H1 (cell line): ENCODE results near the gene APLN. TPM values are rescaled to one million over a fixed set of nuclear protein-coding genes. Genes with fewer than 3 reads are reported as not detected.

Experiments used
- CTCF ChIA-PET: fragments of 300-600 bp; sonication (Branson Sonifier 250); formaldehyde crosslinking; loops from one replicate; lab custom pipeline; 2021; ENCODE audit not compliant: partially characterized antibody; lab: Charles Lee
- POLR2A ChIA-PET: fragments of 300-600 bp; sonication (Branson Sonifier 250); formaldehyde crosslinking; loops from one replicate; lab custom pipeline; 2021; ENCODE audit warnings: inconsistent platforms; ENCODE audit not compliant: partially characterized antibody; lab: Charles Lee
- DNase-seq, 2 experiments: peaks; one replicate each; pipeline versions ENCODE4 v3.0.0 to v3.0.0-alpha.2; 2010 to 2022; ENCODE audit warnings: low spot score in 2 of 2, low read depth in 1 of 2, mixed read lengths in 1 of 2
- FAIRE-seq: peaks from 2 replicates; lab custom pipeline; 2011; peaks lifted over from hg19 to GRCh38; lab: Jason Lieb, UNC
- H2AFZ ChIP-seq: 2 replicates; pipeline ENCODE4 v1.8.1; 2012; ENCODE audit warnings: low read length, inconsistent platforms
- H2AK5ac ChIP-seq: 2 replicates; pipeline ENCODE4 v1.6.1; 2013; ENCODE audit warnings: low read depth, low read length
- H2BK120ac ChIP-seq: replicated peaks from 2 replicates; pipeline ENCODE3; 2013; ENCODE audit warnings: low read depth, low read length, inconsistent platforms
- H2BK12ac ChIP-seq: 2 replicates; pipeline ENCODE4 v1.6.1; 2013; ENCODE audit warnings: low read depth, low read length
- H2BK15ac ChIP-seq: 2 replicates; pipeline ENCODE4 v1.6.1; 2013; ENCODE audit warnings: low read length
- H2BK20ac ChIP-seq: 2 replicates; pipeline ENCODE4 v1.6.1; 2013; ENCODE audit warnings: low read length
- H2BK5ac ChIP-seq: 2 replicates; pipeline ENCODE4 v1.6.1; 2013; ENCODE audit warnings: low read depth, low read length
- H3K14ac ChIP-seq: 2 replicates; pipeline ENCODE4 v1.6.1; 2013; ENCODE audit warnings: inconsistent platforms; ENCODE audit not compliant: insufficient read length
- H3K18ac ChIP-seq: 2 replicates; pipeline ENCODE4 v1.6.1; 2013; ENCODE audit warnings: low read length; ENCODE audit errors: extremely low read depth
- H3K23ac ChIP-seq: 2 replicates; pipeline ENCODE4 v1.6.1; 2013; ENCODE audit warnings: inconsistent platforms; ENCODE audit not compliant: insufficient read length
- H3K23me2 ChIP-seq: 2 replicates; pipeline ENCODE4 v1.6.1; 2013; ENCODE audit warnings: low read depth, low read length
- H3K27ac ChIP-seq: 2 replicates; pipeline ENCODE4 v1.6.1; 2011; ENCODE audit warnings: low read depth, low read length, inconsistent platforms
- H3K27me3 ChIP-seq, 4 experiments: replicated peaks in 1 of 4; 1 replicate in 1 of 4; 2 replicates in 3 of 4; pipeline versions ENCODE4 v1.6.1 to v1.8.1; 2011 to 2013; ENCODE audit warnings: low read length in 3 of 4, mild to moderate bottlenecking in 3 of 4, inconsistent platforms in 2 of 4, mixed read lengths in 2 of 4, moderate library complexity in 1 of 4; ENCODE audit not compliant: control insufficient read depth in 3 of 4, insufficient read depth in 3 of 4; ENCODE audit errors: extremely low read depth in 1 of 4
- H3K36me3 ChIP-seq, 4 experiments: 2 replicates each; pipeline versions ENCODE4 v1.6.1 to v1.8.1; 2011 to 2013; ENCODE audit warnings: mild to moderate bottlenecking in 4 of 4, low read length in 3 of 4, moderate library complexity in 2 of 4, control low read depth in 1 of 4, inconsistent platforms in 1 of 4; ENCODE audit not compliant: insufficient read depth in 4 of 4, control insufficient read depth in 2 of 4
- H3K4ac ChIP-seq: replicated peaks from 2 replicates; pipeline ENCODE3; 2013; ENCODE audit warnings: low read length, low read depth, mixed read lengths, inconsistent platforms; ENCODE audit not compliant: insufficient read length
- H3K4me1 ChIP-seq, 4 experiments: replicated peaks in 1 of 4; 1 replicate in 1 of 4; 2 replicates in 3 of 4; pipeline versions ENCODE4 v1.6.1 to v1.8.1; 2011 to 2013; ENCODE audit warnings: low read length in 3 of 4, inconsistent platforms in 2 of 4, mixed read lengths in 1 of 4; ENCODE audit not compliant: insufficient read depth in 4 of 4, control insufficient read depth in 3 of 4
- H3K4me2 ChIP-seq, 2 experiments: 2 replicates each; pipeline versions ENCODE4 v1.6.1 to v1.8.1; 2011 to 2013; ENCODE audit warnings: low read depth in 2 of 2, low read length in 2 of 2, control low read depth in 1 of 2, inconsistent platforms in 1 of 2, mild to moderate bottlenecking in 1 of 2; ENCODE audit not compliant: insufficient read depth in 1 of 2
- H3K4me3 ChIP-seq, 4 experiments: fragments of 200-600, 300-600 bp in 1 of 4; sonication (generic), shearing (Covaris generic), sonication (Bioruptor Twin) in 1 of 4; 2 replicates each; pipeline versions ENCODE4 v1.5.1 to v1.8.1; 2011 to 2016; ENCODE audit warnings: low read length in 4 of 4, low read depth in 3 of 4, control low read depth in 2 of 4, inconsistent platforms in 2 of 4, mild to moderate bottlenecking in 2 of 4, mixed read lengths in 1 of 4, moderate library complexity in 1 of 4; ENCODE audit not compliant: insufficient read depth in 2 of 4; ENCODE audit errors: extremely low read depth in 1 of 4
- H3K56ac ChIP-seq: replicated peaks from 2 replicates; pipeline ENCODE3; 2013; ENCODE audit warnings: low read depth, mild to moderate bottlenecking, mixed read lengths, low read length, inconsistent platforms; ENCODE audit not compliant: insufficient read length
- H3K79me1 ChIP-seq: 2 replicates; pipeline ENCODE4 v1.6.1; 2013; ENCODE audit warnings: low read depth, low read length, control low read depth
- H3K79me2 ChIP-seq, 2 experiments: 2 replicates each; pipeline versions ENCODE4 v1.6.1 to v1.8.1; 2012 to 2013; ENCODE audit warnings: low read length in 2 of 2, mild to moderate bottlenecking in 2 of 2, inconsistent platforms in 1 of 2; ENCODE audit not compliant: insufficient read depth in 2 of 2, control insufficient read depth in 1 of 2
- H3K9ac ChIP-seq, 4 experiments: replicated peaks in 1 of 4; 1 replicate in 1 of 4; 2 replicates in 3 of 4; pipeline versions ENCODE4 v1.6.1 to v1.8.1; 2011 to 2013; ENCODE audit warnings: low read depth in 3 of 4, low read length in 3 of 4, control low read depth in 2 of 4, mild to moderate bottlenecking in 2 of 4, moderate library complexity in 2 of 4, inconsistent platforms in 1 of 4; ENCODE audit errors: extremely low read depth in 1 of 4
- H3K9me3 ChIP-seq, 2 experiments: 2 replicates each; pipeline versions ENCODE4 v1.6.1 to v1.8.1; 2012 to 2013; ENCODE audit warnings: mild to moderate bottlenecking in 2 of 2, moderate library complexity in 2 of 2, control low read depth in 1 of 2, inconsistent platforms in 1 of 2, low read depth in 1 of 2, low read length in 1 of 2, mixed read lengths in 1 of 2; ENCODE audit not compliant: insufficient read depth in 2 of 2
- H4K20me1 ChIP-seq, 2 experiments: replicated peaks in 1 of 2; 2 replicates each; pipeline versions ENCODE3 to v1.8.1; 2011 to 2013; ENCODE audit warnings: inconsistent platforms in 2 of 2, low read length in 2 of 2, mild to moderate bottlenecking in 1 of 2; ENCODE audit not compliant: insufficient read depth in 2 of 2, control insufficient read depth in 1 of 2
- H4K5ac ChIP-seq: 2 replicates; pipeline ENCODE4 v1.6.1; 2013; ENCODE audit warnings: low read length, low read depth, mixed read lengths, inconsistent platforms; ENCODE audit not compliant: insufficient read length
- H4K8ac ChIP-seq: 2 replicates; pipeline ENCODE4 v1.8.0; 2013; ENCODE audit warnings: mild to moderate bottlenecking, moderate library complexity, low read length, inconsistent platforms; ENCODE audit not compliant: insufficient read depth; ENCODE audit errors: extremely low read depth
- H4K91ac ChIP-seq: replicated peaks from 2 replicates; pipeline ENCODE3; 2013; ENCODE audit warnings: low read length, mixed read lengths, inconsistent platforms; ENCODE audit not compliant: insufficient read length
- BACH1 ChIP-seq: IDR thresholded peaks from 2 replicates; pipeline ENCODE4 v1.6.1; 2012; ENCODE audit warnings: low read length, improper control_type of control experiment
- CEBPB ChIP-seq: IDR thresholded peaks from 2 replicates; pipeline ENCODE4 v1.6.1; 2012; ENCODE audit warnings: low read depth, low read length
- HDAC6 ChIP-seq: IDR thresholded peaks from one replicate; pipeline ENCODE4 v1.7.1; 2012; ENCODE audit warnings: low read depth, mild to moderate bottlenecking, inconsistent platforms, low read length, moderate library complexity
- JUND ChIP-seq: IDR thresholded peaks from 2 replicates; pipeline ENCODE4 v1.6.1; 2011; ENCODE audit warnings: mild to moderate bottlenecking, improper control_type of control experiment, low read length
- SIRT6 ChIP-seq: IDR thresholded peaks from one replicate; pipeline ENCODE4 v1.7.1; 2012; ENCODE audit warnings: low read length, inconsistent platforms
- WGBS, 2 experiments: shearing (Covaris generic) in 1 of 2; methylation state at CpG; one replicate each; pipeline versions ENCODE4 v1.1.6 to v1.1.7; 2013 to 2015; ENCODE audit warnings: low lambda C conversion rate in 2 of 2, mixed read lengths in 2 of 2, inconsistent platforms in 1 of 2, low coverage in 1 of 2, missing lambda C conversion rate in 1 of 2; ENCODE audit not compliant: insufficient replicate concordance in 2 of 2, insufficient coverage in 1 of 2, insufficient read length in 1 of 2; ENCODE audit errors: extremely low coverage in 1 of 2, missing lambda C conversion rate in 1 of 2; 5-methylcytosine and 5-hydroxymethylcytosine counted together
- polyA plus RNA-seq, 7 experiments: library from polyadenylated mRNA; depleted of rRNA in 3 of 7; stranded (reverse) in 5 of 7; unstranded in 2 of 7; fragments of >200 nt in 5 of 7; fragments of 200-250 nt in 2 of 7; gene quantifications; 1 replicate in 5 of 7; 2 replicates in 1 of 7; 4 replicates in 1 of 7; pipeline versions ENCODE4 v1.2.1 to v1.2.3, GENCODE V29; 2011 to 2013; ENCODE audit warnings: missing spikeins in 2 of 7, mixed read lengths in 2 of 7
- total RNA-seq: library from RNA; stranded (reverse); fragmentation: NEBNext Ultra II Directional; extraction: Animal tissue kit (Norgen Biotek cat#: 25700); gene quantifications from 2 replicates; pipeline ENCODE4 v1.2.1, GENCODE V29; 2021
- TF ChIP-seq, protein P1 (sequence below): IDR thresholded peaks from 2 replicates; pipeline ENCODE4 v1.6.1; 2011; ENCODE audit warnings: low read length, improper control_type of control experiment

APLN gene
- total and polyA plus RNA-seq, 2 of the 8 experiments (the other 6 are each of a cell fraction or from before 2014, with no cell fraction given), result 1.1 to 1.8 TPM

DNA sequence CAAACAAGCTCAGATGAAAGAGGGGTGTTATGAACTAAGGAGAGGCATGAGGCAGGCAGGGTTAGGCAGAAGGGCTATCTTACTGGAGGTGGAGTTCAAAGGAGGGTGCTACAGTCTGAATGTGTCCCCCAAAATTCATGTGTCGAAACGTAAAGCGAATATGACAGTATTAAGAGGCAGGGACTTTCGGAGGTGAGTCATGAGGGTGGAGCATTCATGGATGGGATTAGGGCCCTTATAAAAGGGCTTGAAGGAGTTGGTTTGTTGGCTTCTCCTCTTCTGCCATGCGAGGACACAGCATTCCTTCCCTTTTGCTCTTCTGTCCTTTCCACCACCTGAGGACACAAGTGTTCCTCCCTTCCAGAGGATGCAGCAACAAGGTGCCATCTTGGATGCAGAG is 22.9 kb downstream of the APLN start:
- peak; percentile 57 for FAIRE-seq
- Histone ChIP-seq H2AFZ (no peak overlapping the region), H3K9ac (no peak overlapping the region)
- no peak for TF ChIP-seq JUND
- TF ChIP-seq SIRT6, result no peak
- TF ChIP-seq, protein P1, sequence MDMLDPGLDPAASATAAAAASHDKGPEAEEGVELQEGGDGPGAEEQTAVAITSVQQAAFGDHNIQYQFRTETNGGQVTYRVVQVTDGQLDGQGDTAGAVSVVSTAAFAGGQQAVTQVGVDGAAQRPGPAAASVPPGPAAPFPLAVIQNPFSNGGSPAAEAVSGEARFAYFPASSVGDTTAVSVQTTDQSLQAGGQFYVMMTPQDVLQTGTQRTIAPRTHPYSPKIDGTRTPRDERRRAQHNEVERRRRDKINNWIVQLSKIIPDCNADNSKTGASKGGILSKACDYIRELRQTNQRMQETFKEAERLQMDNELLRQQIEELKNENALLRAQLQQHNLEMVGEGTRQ, result no peak
- TF ChIP-seq HDAC6, result no peak
- TF ChIP-seq BACH1, result no peak
- no peak for TF ChIP-seq CEBPB

More for the DNA sequence above, 22.9 kb downstream of the APLN start:
- Histone ChIP-seq H3K14ac (no peak overlapping the region), H3K36me3 (no peaks in the 10 kb centered on the region), H3K79me1 (no peaks in the 10 kb centered on the region), H2BK15ac (no peak overlapping the region), H2BK120ac (no peak overlapping the region), H4K5ac (no peak overlapping the region), H3K56ac (no peak overlapping the region), H3K4ac (no peak overlapping the region), H3K4me1 (no peaks in the 10 kb centered on the region), H3K27ac (no peak overlapping the region), H3K23ac (no peak overlapping the region), H3K79me2 (no peaks in the 10 kb centered on the region), H2BK12ac (no peak overlapping the region), H4K91ac (no peak overlapping the region), H3K4me3 (no peak overlapping the region), H2AK5ac (no peak overlapping the region), H3K18ac (no peak overlapping the region), H3K23me2 (no peaks in the 10 kb centered on the region), H2BK5ac (no peak overlapping the region), H2BK20ac (no peak overlapping the region), H3K9me3 (no peaks in the 10 kb centered on the region), H3K4me2 (no peak overlapping the region), H3K27me3 (no peaks in the 10 kb centered on the region), H4K20me1 (no peaks in the 10 kb centered on the region), H4K8ac (no peak overlapping the region)
- no peak for DNase-seq
- CTCF ChIA-PET, result interaction anchor here (1.0 to 3.2 kb wide), 3 partner anchors 26 to 110 kb away, joined by 3 to 14 read pairs (median 3); no protein-coding TSS in a partner anchor
- 93% methylated on average over 5 of the region's 5 CpGs; no CpG with 5 or more reads in 1 of the 2 experiments for WGBS, 2 experiments
- POLR2A ChIA-PET, result no interaction called here
